SJSA1 (cell line): Measurements from ENCODE around the gene XPO1. TPM values are rescaled to one million over a fixed set of nuclear protein-coding genes. Genes with fewer than 3 reads are reported as not detected.
"Not testable (repeated sequence)": the region's sequence is repeated elsewhere in the genome, so short reads cannot be mapped to it uniquely, and the experiment has no call there.

Source experiments
- DNase-seq, 2 experiments: peaks; one replicate each; pipeline ENCODE4 v3.0.0-alpha.2; 2015 to 2020; ENCODE audit warnings: low spot score in 2 of 2, low read depth in 1 of 2
- H3K27ac ChIP-seq: fragments of 250-450 bp; sonication (Bioruptor Pico); 2 replicates; pipeline ENCODE4 v1.5.1; 2020; ENCODE audit warnings: mild to moderate bottlenecking, moderate library complexity
- H3K27me3 ChIP-seq: fragments of 250-450 bp; sonication (Bioruptor Pico); replicated peaks from 2 replicates; pipeline ENCODE4 v1.5.1; 2020; ENCODE audit warnings: mild to moderate bottlenecking, moderate library complexity
- H3K36me3 ChIP-seq: fragments of 250-450 bp; sonication (Bioruptor Pico); 2 replicates; pipeline ENCODE4 v1.5.1; 2020; ENCODE audit warnings: mild to moderate bottlenecking
- H3K4me1 ChIP-seq: fragments of 250-450 bp; sonication (Bioruptor Pico); replicated peaks from 2 replicates; pipeline ENCODE4 v1.6.1; 2021; ENCODE audit warnings: mild to moderate bottlenecking
- H3K4me3 ChIP-seq: fragments of 250-450 bp; sonication (Bioruptor Pico); 2 replicates; pipeline ENCODE4 v1.5.1; 2020; ENCODE audit warnings: mild to moderate bottlenecking
- H3K9me3 ChIP-seq: fragments of 250-450 bp; sonication (Bioruptor Pico); replicated peaks from 2 replicates; pipeline ENCODE4 v1.5.1; 2020; ENCODE audit warnings: mild to moderate bottlenecking
- total RNA-seq: library from RNA; depleted of rRNA; stranded (reverse); fragments of >200 nt; shearing (Covaris generic); gene quantifications from 2 replicates; pipeline ENCODE4 v1.2.3, GENCODE V29; 2014; rRNA removed

XPO1 gene
- total RNA-seq = 179 and 241 TPM in 2 replicates

GRCh38 chr2:61538200-61538919, at the start of gene XPO1:
Gene XPO1, minus strand, starts transcription at chr2:61538356. Its CDS starts 4,459 bp downstream, at chr2:61533897.
- no peaks in the 10 kb centered on the region for H3K9me3 ChIP-seq
- H3K36me3 ChIP-seq = peaks cover 4% of the 10 kb centered on the region
- peak within 1 kb of the TSS; percentile 95 for H3K27ac ChIP-seq
- H3K27me3 ChIP-seq = no peaks in the 10 kb centered on the region
- peak; percentile 99 to 100 for DNase-seq
- H3K4me3 ChIP-seq = peak within 1 kb of the TSS; percentile 43
- H3K4me1 ChIP-seq = peaks cover 16% of the 10 kb centered on the region

- H3K9me3 ChIP-seq, H3K4me1 ChIP-seq, DNase-seq, H3K27me3 ChIP-seq, H3K4me3 ChIP-seq, H3K36me3 ChIP-seq, H3K27ac ChIP-seq: not testable (repeated sequence)
Observed at GRCh38 chr2:61586928-61587327, 48.8 kb upstream of the XPO1 start.

- Histone ChIP-seq H3K9me3 (no peaks in the 10 kb centered on the region), H3K4me3 (no peak overlapping the region), H3K27me3 (no peaks in the 10 kb centered on the region), H3K36me3 (no peaks in the 10 kb centered on the region), H3K27ac (no peak overlapping the region), H3K4me1 (no peaks in the 10 kb centered on the region)
- no peak for DNase-seq
Observed at GRCh38 chr2:61585383-61585782, 47.2 kb upstream of the XPO1 start.

- H3K27ac ChIP-seq, H3K9me3 ChIP-seq, DNase-seq: not testable (repeated sequence)
Observed at GRCh38 chr2:61584368-61584767, 46.2 kb upstream of the XPO1 start.

GRCh38 chr2:61582165-61582564, 44.0 kb upstream of the XPO1 start:
- Histone ChIP-seq H3K9me3 (no peaks in the 10 kb centered on the region), H3K27me3 (no peaks in the 10 kb centered on the region), H3K27ac (no peak overlapping the region), H3K4me3 (no peak overlapping the region), H3K36me3 (no peaks in the 10 kb centered on the region), H3K4me1 (no peaks in the 10 kb centered on the region)
- no peak for DNase-seq

More at GRCh38 chr2:61584368-61584767, 46.2 kb upstream of the XPO1 start:
- not testable (repeated sequence) for H3K36me3 ChIP-seq, H3K4me1 ChIP-seq, H3K27me3 ChIP-seq, H3K4me3 ChIP-seq

GRCh38 chr2:61581716-61582115, 43.6 kb upstream of the XPO1 start:
- H3K36me3 ChIP-seq = no peaks in the 10 kb centered on the region
- no peak for DNase-seq

GRCh38 chr2:61575447-61575859, 37.3 kb upstream of the XPO1 start:
- Histone ChIP-seq H3K27ac (no peak overlapping the region), H3K4me1 (no peaks in the 10 kb centered on the region), H3K27me3 (no peaks in the 10 kb centered on the region), H3K36me3 (no peaks in the 10 kb centered on the region), H3K9me3 (no peaks in the 10 kb centered on the region), H3K4me3 (no peak overlapping the region)
- DNase-seq = no peak

More at GRCh38 chr2:61581716-61582115, 43.6 kb upstream of the XPO1 start:
- H3K4me3 ChIP-seq = no peak overlapping the region
- no peaks in the 10 kb centered on the region for H3K9me3 ChIP-seq
- H3K27me3 ChIP-seq = no peaks in the 10 kb centered on the region
- H3K4me1 ChIP-seq = no peaks in the 10 kb centered on the region
- no peak overlapping the region for H3K27ac ChIP-seq

GRCh38 chr2:61566566-61566965, 28.4 kb upstream of the XPO1 start:
- no peak for DNase-seq
- H3K36me3 ChIP-seq = no peaks in the 10 kb centered on the region
- H3K27ac ChIP-seq = no peak overlapping the region
- no peak overlapping the region for H3K4me3 ChIP-seq
- H3K4me1 ChIP-seq = peaks cover 6% of the 10 kb centered on the region
- no peaks in the 10 kb centered on the region for H3K27me3 ChIP-seq
- H3K9me3 ChIP-seq = no peaks in the 10 kb centered on the region

- H3K27ac ChIP-seq = no peak overlapping the region
Observed at GRCh38 chr2:61562615-61563014, 24.5 kb upstream of the XPO1 start.

GRCh38 chr2:61558160-61558559, 20.0 kb upstream of the XPO1 start:
- no peak for DNase-seq
- Histone ChIP-seq H3K9me3 (no peaks in the 10 kb centered on the region), H3K27ac (no peak overlapping the region), H3K36me3 (no peaks in the 10 kb centered on the region), H3K4me1 (no peaks in the 10 kb centered on the region), H3K4me3 (no peak overlapping the region), H3K27me3 (no peaks in the 10 kb centered on the region)

More at GRCh38 chr2:61562615-61563014, 24.5 kb upstream of the XPO1 start:
- Histone ChIP-seq H3K36me3 (no peaks in the 10 kb centered on the region), H3K27me3 (no peaks in the 10 kb centered on the region), H3K4me1 (peaks cover 6% of the 10 kb centered on the region), H3K9me3 (no peaks in the 10 kb centered on the region), H3K4me3 (no peak overlapping the region)
- DNase-seq = no peak

- no peak for DNase-seq
- Histone ChIP-seq H3K27ac (no peak overlapping the region), H3K36me3 (no peaks in the 10 kb centered on the region), H3K4me3 (no peak overlapping the region), H3K4me1 (no peaks in the 10 kb centered on the region), H3K9me3 (no peaks in the 10 kb centered on the region), H3K27me3 (no peaks in the 10 kb centered on the region)
Observed at GRCh38 chr2:61557381-61557780, 19.2 kb upstream of the XPO1 start.

- H3K36me3 ChIP-seq = no peaks in the 10 kb centered on the region
- no peak overlapping the region for H3K27ac ChIP-seq
- H3K9me3 ChIP-seq = no peaks in the 10 kb centered on the region
- no peak for DNase-seq
- H3K27me3 ChIP-seq = no peaks in the 10 kb centered on the region
- H3K4me3 ChIP-seq = no peak overlapping the region
- H3K4me1 ChIP-seq = no peaks in the 10 kb centered on the region
Observed at GRCh38 chr2:61554604-61555003, 16.4 kb upstream of the XPO1 start.

GRCh38 chr2:61550375-61551209, 12.4 kb upstream of the XPO1 start:
- H3K4me1 ChIP-seq = no peaks in the 10 kb centered on the region
- H3K27ac ChIP-seq = no peak overlapping the region
- no peak overlapping the region for H3K4me3 ChIP-seq
- H3K36me3 ChIP-seq = no peaks in the 10 kb centered on the region
- H3K9me3 ChIP-seq = no peaks in the 10 kb centered on the region
- peak in 1 of 2 experiments; percentile 14 for DNase-seq
- H3K27me3 ChIP-seq = no peaks in the 10 kb centered on the region

GRCh38 chr2:61549546-61549945, 11.4 kb upstream of the XPO1 start:
- Histone ChIP-seq H3K36me3 (no peaks in the 10 kb centered on the region), H3K4me3 (no peak overlapping the region), H3K27ac (no peak overlapping the region), H3K27me3 (no peaks in the 10 kb centered on the region), H3K4me1 (no peaks in the 10 kb centered on the region), H3K9me3 (no peaks in the 10 kb centered on the region)
- no peak for DNase-seq
